CD14-positive monocyte (primary cell): ENCODE results near the gene UBD. TPM values are rescaled to one million over a fixed set of nuclear protein-coding genes. Genes with fewer than 3 reads are reported as not detected.

Source experiments
- DNase-seq, 3 donors: peaks; one replicate each; pipeline ENCODE4 v3.0.0-alpha.2; 2011 to 2022
- H2AFZ ChIP-seq: 2 replicates; pipeline ENCODE4 v1.6.0; 2012; ENCODE audit warnings: mild to moderate bottlenecking, low read depth, low read length, inconsistent platforms; ENCODE audit not compliant: insufficient read depth, poor library complexity, severe bottlenecking
- H3K27ac ChIP-seq, 2 donors: 1 replicate in 1 of 2; 2 replicates in 1 of 2; pipeline ENCODE4 v1.5.1; 2012 to 2013; ENCODE audit warnings: low read length in 2 of 2, control low read depth in 1 of 2, inconsistent platforms in 1 of 2, low read depth in 1 of 2, mild to moderate bottlenecking in 1 of 2
- H3K27me3 ChIP-seq, 2 donors: one replicate each; pipeline versions ENCODE4 v1.6.0 to v1.6.1; 2011 to 2013; ENCODE audit warnings: low read length in 2 of 2; ENCODE audit not compliant: control insufficient read depth in 2 of 2, insufficient read depth in 2 of 2
- H3K36me3 ChIP-seq, 2 donors: replicated peaks in 1 of 2; 1 replicate in 1 of 2; 2 replicates in 1 of 2; pipeline versions ENCODE4 v1.5.1 to v1.6.1; 2012 to 2013; ENCODE audit warnings: low read length in 2 of 2, control low read depth in 1 of 2, inconsistent platforms in 1 of 2, mild to moderate bottlenecking in 1 of 2; ENCODE audit not compliant: insufficient read depth in 2 of 2, control insufficient read depth in 1 of 2
- H3K4me1 ChIP-seq, 2 donors: 1 replicate in 1 of 2; 2 replicates in 1 of 2; pipeline versions ENCODE4 v1.5.1 to v1.6.1; 2012 to 2013; ENCODE audit warnings: low read length in 2 of 2, control low read depth in 1 of 2, inconsistent platforms in 1 of 2, mild to moderate bottlenecking in 1 of 2, moderate library complexity in 1 of 2; ENCODE audit not compliant: insufficient read depth in 2 of 2, control insufficient read depth in 1 of 2
- H3K4me2 ChIP-seq: replicated peaks from 2 replicates; pipeline ENCODE3; 2012; ENCODE audit warnings: low read length, moderate library complexity, mild to moderate bottlenecking; ENCODE audit not compliant: poor library complexity, severe bottlenecking; ENCODE audit errors: extremely low read depth
- H3K4me3 ChIP-seq, 3 experiments: fragments of 200-600 bp in 1 of 3; sonication (generic) in 1 of 3; replicated peaks in 1 of 3; 1 replicate in 2 of 3; 2 replicates in 1 of 3; pipeline ENCODE4 v1.5.1; 2011 to 2013; ENCODE audit warnings: low read length in 3 of 3, mild to moderate bottlenecking in 3 of 3, control low read depth in 2 of 3, low read depth in 2 of 3, inconsistent platforms in 1 of 3, moderate library complexity in 1 of 3
- H3K79me2 ChIP-seq: 2 replicates; pipeline ENCODE4 v1.6.0; 2012; ENCODE audit warnings: mild to moderate bottlenecking, control low read depth, inconsistent platforms, low read length, moderate library complexity; ENCODE audit not compliant: insufficient read depth
- H3K9ac ChIP-seq: 2 replicates; pipeline ENCODE4 v1.6.0; 2017; ENCODE audit warnings: low read length, mild to moderate bottlenecking; ENCODE audit not compliant: insufficient read depth, poor library complexity, severe bottlenecking
- H3K9me3 ChIP-seq, 2 donors: replicated peaks in 1 of 2; 1 replicate in 1 of 2; 2 replicates in 1 of 2; pipeline versions ENCODE4 v1.5.1 to v1.6.1; 2012 to 2013; ENCODE audit warnings: low read length in 2 of 2, control low read depth in 1 of 2; ENCODE audit not compliant: control insufficient read depth in 1 of 2, insufficient read depth in 1 of 2
- H4K20me1 ChIP-seq: 2 replicates; pipeline ENCODE4 v1.6.0; 2012; ENCODE audit warnings: mild to moderate bottlenecking, low read length, control low read depth, moderate library complexity; ENCODE audit not compliant: insufficient read depth
- H3K27ac Mint-ChIP-seq, 7 donors: one replicate each; pipeline ENCODE4 v1.8.0; 2020; ENCODE audit warnings: mild to moderate bottlenecking in 7 of 7, mixed read lengths in 7 of 7, moderate library complexity in 6 of 7, inconsistent platforms in 2 of 7
- H3K27me3 Mint-ChIP-seq, 3 donors: one replicate each; pipeline ENCODE4 v1.8.0; 2021 to 2022; ENCODE audit warnings: low read depth in 3 of 3, mild to moderate bottlenecking in 3 of 3, mixed read lengths in 3 of 3, moderate library complexity in 3 of 3, inconsistent platforms in 1 of 3
- H3K36me3 Mint-ChIP-seq, 2 donors: one replicate each; pipeline ENCODE4 v1.8.0; 2020; ENCODE audit warnings: mixed read lengths in 2 of 2, inconsistent platforms in 1 of 2, mild to moderate bottlenecking in 1 of 2
- H3K4me1 Mint-ChIP-seq: one replicate; pipeline ENCODE4 v1.8.0; 2020; ENCODE audit warnings: mild to moderate bottlenecking, mixed read lengths
- H3K4me3 Mint-ChIP-seq, 2 donors: one replicate each; pipeline ENCODE4 v1.8.0; 2020; ENCODE audit warnings: mild to moderate bottlenecking in 2 of 2, mixed read lengths in 2 of 2, moderate library complexity in 1 of 2
- H3K9me3 Mint-ChIP-seq, 7 donors: one replicate each; pipeline ENCODE4 v1.8.0; 2020 to 2022; ENCODE audit warnings: mixed read lengths in 7 of 7, mild to moderate bottlenecking in 6 of 7, moderate library complexity in 6 of 7, inconsistent platforms in 2 of 7
- WGBS: methylation state at CpG from one replicate; pipeline ENCODE4 v1.1.5; 2013; ENCODE audit warnings: missing lambda C conversion rate; ENCODE audit not compliant: insufficient coverage; 5-methylcytosine and 5-hydroxymethylcytosine counted together
- intact Hi-C, 2 donors: fragments of 100-400 bp; cut with micrococcal nuclease; formaldehyde crosslinking; loops; one replicate each; pipeline versions ENCODE4 v1.15.0 to v1.15.1; 2023
- polyA plus RNA-seq, 3 donors: library from polyadenylated mRNA; depleted of rRNA in 1 of 3; unstranded in 2 of 3; stranded (reverse) in 1 of 3; fragments of 300-500 nt in 2 of 3; fragments of >200 nt in 1 of 3; fragmentation: Illumina TruSeq in 2 of 3; gene quantifications; 1 replicate in 2 of 3; 2 replicates in 1 of 3; pipeline ENCODE4 v1.2.3, GENCODE V29; 2012 to 2021
- TF ChIP-seq, protein P1 (sequence below): fragments of 200-600 bp; IDR thresholded peaks from one replicate; pipeline ENCODE4 v1.8.0; 2022; ENCODE audit warnings: antibody characterized with exemption, mild to moderate bottlenecking

Gene UBD
- polyA plus RNA-seq, 3 donors = 0.15 TPM; not detected in 2

DNA sequence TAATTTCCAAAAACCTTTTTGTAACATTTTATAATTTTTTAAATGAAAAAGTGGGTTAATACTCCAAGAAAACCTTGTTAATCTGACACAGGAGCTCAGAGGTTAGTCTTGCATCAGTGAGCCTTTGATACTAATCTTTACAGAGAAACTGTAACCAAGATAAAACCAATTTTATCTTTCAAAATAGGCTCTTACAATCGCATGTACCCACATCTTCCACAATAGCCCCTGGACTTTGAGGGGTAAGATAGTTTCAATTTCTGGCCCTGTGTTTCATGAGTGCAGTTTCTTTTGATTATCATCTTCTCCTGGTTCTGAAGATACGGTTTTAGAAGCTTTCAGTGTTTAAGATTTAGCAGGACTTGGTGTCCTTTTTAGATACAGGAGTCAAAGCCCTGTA, 37.3 kb downstream of the UBD start:
- Mint-ChIP-seq H3K9me3 (peaks cover 5 to 12% (median 10%) of the 10 kb centered on the region in 7 donors), H3K36me3 (no peaks in the 10 kb centered on the region), H3K4me3 (no peak overlapping the region), H3K27me3 (peaks cover 0 to 8% (median 6%) of the 10 kb centered on the region in 3 donors), H3K4me1 (no peaks in the 10 kb centered on the region), H3K27ac (no peak overlapping the region)
- Histone ChIP-seq H3K9ac (no peak overlapping the region), H3K36me3 (no peaks in the 10 kb centered on the region), H3K4me1 (no peaks in the 10 kb centered on the region), H3K9me3 (peaks cover 0 to 7% of the 10 kb centered on the region in 2 donors), H3K27me3 (no peaks in the 10 kb centered on the region), H3K4me2 (no peak overlapping the region), H4K20me1 (no peaks in the 10 kb centered on the region), H2AFZ (no peak overlapping the region), H3K79me2 (no peaks in the 10 kb centered on the region), H3K27ac (no peak overlapping the region), H3K4me3 (no peak overlapping the region)
- intact Hi-C loops = no loop called here
- no CpG with 5 or more reads among the region's 2 CpGs for WGBS
- TF ChIP-seq, protein P1, sequence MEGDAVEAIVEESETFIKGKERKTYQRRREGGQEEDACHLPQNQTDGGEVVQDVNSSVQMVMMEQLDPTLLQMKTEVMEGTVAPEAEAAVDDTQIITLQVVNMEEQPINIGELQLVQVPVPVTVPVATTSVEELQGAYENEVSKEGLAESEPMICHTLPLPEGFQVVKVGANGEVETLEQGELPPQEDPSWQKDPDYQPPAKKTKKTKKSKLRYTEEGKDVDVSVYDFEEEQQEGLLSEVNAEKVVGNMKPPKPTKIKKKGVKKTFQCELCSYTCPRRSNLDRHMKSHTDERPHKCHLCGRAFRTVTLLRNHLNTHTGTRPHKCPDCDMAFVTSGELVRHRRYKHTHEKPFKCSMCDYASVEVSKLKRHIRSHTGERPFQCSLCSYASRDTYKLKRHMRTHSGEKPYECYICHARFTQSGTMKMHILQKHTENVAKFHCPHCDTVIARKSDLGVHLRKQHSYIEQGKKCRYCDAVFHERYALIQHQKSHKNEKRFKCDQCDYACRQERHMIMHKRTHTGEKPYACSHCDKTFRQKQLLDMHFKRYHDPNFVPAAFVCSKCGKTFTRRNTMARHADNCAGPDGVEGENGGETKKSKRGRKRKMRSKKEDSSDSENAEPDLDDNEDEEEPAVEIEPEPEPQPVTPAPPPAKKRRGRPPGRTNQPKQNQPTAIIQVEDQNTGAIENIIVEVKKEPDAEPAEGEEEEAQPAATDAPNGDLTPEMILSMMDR = no peak
- no peak for DNase-seq

DNA sequence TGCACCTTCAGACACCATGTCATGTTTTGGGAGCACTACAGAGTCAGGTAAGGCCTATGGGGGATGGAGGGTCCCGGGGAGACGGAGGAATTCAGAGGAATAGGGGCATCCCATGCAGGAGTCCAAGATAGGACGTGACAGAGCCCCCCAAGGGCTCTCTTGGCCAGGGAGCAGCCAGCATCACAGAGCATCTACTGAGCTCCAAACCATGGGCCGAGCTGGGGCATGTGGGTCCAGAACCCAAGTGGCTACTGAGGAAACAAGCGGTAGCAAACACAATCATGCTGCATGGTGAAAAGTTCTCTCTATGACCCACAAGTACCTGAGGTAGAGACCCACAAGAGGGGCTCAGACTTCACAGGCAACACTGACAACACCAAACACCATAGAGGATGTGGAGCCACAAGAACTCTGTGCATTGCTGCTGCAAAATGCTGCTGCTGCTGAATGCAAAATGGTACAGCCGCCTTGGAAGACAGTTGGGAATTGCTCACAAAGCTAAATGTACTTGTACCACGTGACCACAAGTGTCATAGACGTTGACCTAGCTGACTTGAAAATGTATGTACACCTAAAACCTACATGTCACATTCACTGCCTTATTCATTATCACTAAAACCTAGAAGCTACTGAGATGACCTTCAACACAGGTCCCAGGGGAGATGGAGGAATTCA, 38.4 kb downstream of the UBD start:
- intact Hi-C loops = no loop called here
- TF ChIP-seq, protein P1 = no peak

More for the DNA sequence above, 38.4 kb downstream of the UBD start:
- Histone ChIP-seq H3K79me2 (no peaks in the 10 kb centered on the region), H3K9me3 (peaks cover 0 to 7% of the 10 kb centered on the region in 2 donors), H3K4me3 (no peak overlapping the region), H2AFZ (no peak overlapping the region), H3K9ac (no peak overlapping the region), H3K4me2 (no peak overlapping the region), H3K27ac (no peak overlapping the region), H3K27me3 (no peaks in the 10 kb centered on the region), H3K4me1 (no peaks in the 10 kb centered on the region), H4K20me1 (no peaks in the 10 kb centered on the region), H3K36me3 (no peaks in the 10 kb centered on the region)
- H3K27me3 Mint-ChIP-seq = peaks cover 2 to 6% (median 4%) of the 10 kb centered on the region in 3 donors
- peak overlapping the region in 1 of 7 donors; percentile 54 for H3K27ac Mint-ChIP-seq
- peaks cover 5 to 11% (median 10%) of the 10 kb centered on the region in 7 donors for H3K9me3 Mint-ChIP-seq
- DNase-seq = no peak
- H3K4me1 Mint-ChIP-seq = peaks cover 2% of the 10 kb centered on the region
- WGBS = 76% methylated on average over 8 of the region's 8 CpGs
- no peaks in the 10 kb centered on the region for H3K36me3 Mint-ChIP-seq
- peak overlapping the region in 1 of 2 donors; percentile 12 for H3K4me3 Mint-ChIP-seq
